ENCODE data around the gene DLK1. TPM values are rescaled to one million over a fixed set of nuclear protein-coding genes. Genes with fewer than 3 reads are reported as not detected.

Gene DLK1
- total and polyA plus RNA-seq, 2 of the 13 experiments (the other 11 are each of a cell fraction or from before 2014, with no cell fraction given), result 95.5 to 312 TPM

- TF ChIP-seq HMGXB3 (CRISPR knock-in tag; IDR thresholded peaks at IDR 0.05; ENCODE audit: borderline replicate concordance), result no peak
- TF ChIP-seq NFE2L1 (CRISPR knock-in tag; IDR thresholded peaks at IDR 0.05; ENCODE audit: borderline replicate concordance), result no peak
- TF ChIP-seq ZNF296 (CRISPR knock-in tag; conservative IDR thresholded peaks at IDR 0.05), result 0 out of 2 replicates have a peak, but pooled peaks have one; percentile 55
- TF ChIP-seq, protein P1, sequence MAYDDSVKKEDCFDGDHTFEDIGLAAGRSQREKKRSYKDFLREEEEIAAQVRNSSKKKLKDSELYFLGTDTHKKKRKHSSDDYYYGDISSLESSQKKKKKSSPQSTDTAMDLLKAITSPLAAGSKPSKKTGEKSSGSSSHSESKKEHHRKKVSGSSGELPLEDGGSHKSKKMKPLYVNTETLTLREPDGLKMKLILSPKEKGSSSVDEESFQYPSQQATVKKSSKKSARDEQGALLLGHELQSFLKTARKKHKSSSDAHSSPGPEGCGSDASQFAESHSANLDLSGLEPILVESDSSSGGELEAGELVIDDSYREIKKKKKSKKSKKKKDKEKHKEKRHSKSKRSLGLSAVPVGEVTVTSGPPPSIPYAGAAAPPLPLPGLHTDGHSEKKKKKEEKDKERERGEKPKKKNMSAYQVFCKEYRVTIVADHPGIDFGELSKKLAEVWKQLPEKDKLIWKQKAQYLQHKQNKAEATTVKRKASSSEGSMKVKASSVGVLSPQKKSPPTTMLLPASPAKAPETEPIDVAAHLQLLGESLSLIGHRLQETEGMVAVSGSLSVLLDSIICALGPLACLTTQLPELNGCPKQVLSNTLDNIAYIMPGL (CRISPR knock-in tag; IDR thresholded peaks at IDR 0.05; ENCODE audit: borderline replicate concordance in 1 of 2, low read depth in 1 of 2), result no peak
- no peak for TF ChIP-seq ZNF570 (CRISPR knock-in tag; IDR thresholded peaks at IDR 0.05; ENCODE audit: borderline replicate concordance)
- no peak; a peak in 1 of 4 replicates for TF ChIP-seq KLF16 (CRISPR knock-in tag; IDR thresholded peaks at IDR 0.05)
- no peak for TF ChIP-seq PAX8 (CRISPR knock-in tag; IDR thresholded peaks at IDR 0.05; ENCODE audit: borderline replicate concordance)
- TF ChIP-seq TEAD3 (CRISPR knock-in tag; optimal IDR thresholded peaks at IDR 0.05; ENCODE audit: borderline replicate concordance), result peak; percentile 78
- TF ChIP-seq SRSF1 (optimal IDR thresholded peaks at IDR 0.05; ENCODE audit: low read depth, low read length), result no peak
- TF ChIP-seq PRDM4 (CRISPR knock-in tag; IDR thresholded peaks at IDR 0.05; ENCODE audit: borderline replicate concordance), result no peak
- no peak for TF ChIP-seq PHF20 (CRISPR knock-in tag; IDR thresholded peaks at IDR 0.05)
- peak; percentile 97 for TF ChIP-seq FOXA3 (CRISPR knock-in tag; IDR thresholded peaks at IDR 0.05)
- no peak for TF ChIP-seq ZNF709 (CRISPR knock-in tag; IDR thresholded peaks at IDR 0.05)
- TF ChIP-seq ZNF775 (CRISPR knock-in tag; IDR thresholded peaks at IDR 0.05; ENCODE audit: borderline replicate concordance), result no peak
- no peak for TF ChIP-seq ZNF678 (CRISPR knock-in tag; IDR thresholded peaks at IDR 0.05)
Measured at GRCh38 chr14:100749967-100750597, 23.4 kb downstream of the DLK1 start (continued).
